H1 (cell line): Measurements from ENCODE around the gene SERPINE2. TPM values are rescaled to one million over a fixed set of nuclear protein-coding genes. Genes with fewer than 3 reads are reported as not detected.

Experiments
- ASH2L ChIP-seq: fragments of 200-600, 300-600 bp; sonication (generic); IDR thresholded peaks from one replicate; pipeline ENCODE4 v1.7.1; 2017; ENCODE audit warnings: low read length
- CHD2 ChIP-seq: IDR thresholded peaks from 2 replicates; pipeline ENCODE4 v1.6.1; 2012; ENCODE audit warnings: low read length, improper control_type of control experiment
- JUND ChIP-seq: IDR thresholded peaks from 2 replicates; pipeline ENCODE4 v1.6.1; 2011; ENCODE audit warnings: mild to moderate bottlenecking, improper control_type of control experiment, low read length
- SP1 ChIP-seq: IDR thresholded peaks from 2 replicates; pipeline ENCODE4 v1.6.1; 2011; ENCODE audit warnings: low read depth, low read length
- SP4 ChIP-seq: IDR thresholded peaks from 2 replicates; pipeline ENCODE4 v1.6.1; 2012; ENCODE audit warnings: low read length, inconsistent platforms
- TEAD4 ChIP-seq: IDR thresholded peaks from 2 replicates; pipeline ENCODE4 v1.6.1; 2012; ENCODE audit warnings: low read depth, low read length, inconsistent platforms, mixed read lengths
- polyA plus RNA-seq, 7 experiments: library from polyadenylated mRNA; depleted of rRNA in 3 of 7; stranded (reverse) in 5 of 7; unstranded in 2 of 7; fragments of >200 nt in 5 of 7; fragments of 200-250 nt in 2 of 7; gene quantifications; 1 replicate in 5 of 7; 2 replicates in 1 of 7; 4 replicates in 1 of 7; pipeline versions ENCODE4 v1.2.1 to v1.2.3, GENCODE V29; 2011 to 2013; ENCODE audit warnings: missing spikeins in 2 of 7, mixed read lengths in 2 of 7
- total RNA-seq: library from RNA; stranded (reverse); fragmentation: NEBNext Ultra II Directional; extraction: Animal tissue kit (Norgen Biotek cat#: 25700); gene quantifications from 2 replicates; pipeline ENCODE4 v1.2.1, GENCODE V29; 2021
- TF ChIP-seq, protein P1 (sequence below): fragments of 300-600 bp; sonication (generic); IDR thresholded peaks from 2 replicates; pipeline ENCODE4 v1.7.1; 2012; ENCODE audit warnings: low read length, moderate library complexity, mild to moderate bottlenecking, inconsistent platforms; ENCODE audit not compliant: insufficient replicate concordance

SERPINE2 gene
- total and polyA plus RNA-seq, 2 of the 8 experiments (the other 6 are each of a cell fraction or from before 2014, with no cell fraction given), result 26.2 to 76.0 TPM

DNA sequence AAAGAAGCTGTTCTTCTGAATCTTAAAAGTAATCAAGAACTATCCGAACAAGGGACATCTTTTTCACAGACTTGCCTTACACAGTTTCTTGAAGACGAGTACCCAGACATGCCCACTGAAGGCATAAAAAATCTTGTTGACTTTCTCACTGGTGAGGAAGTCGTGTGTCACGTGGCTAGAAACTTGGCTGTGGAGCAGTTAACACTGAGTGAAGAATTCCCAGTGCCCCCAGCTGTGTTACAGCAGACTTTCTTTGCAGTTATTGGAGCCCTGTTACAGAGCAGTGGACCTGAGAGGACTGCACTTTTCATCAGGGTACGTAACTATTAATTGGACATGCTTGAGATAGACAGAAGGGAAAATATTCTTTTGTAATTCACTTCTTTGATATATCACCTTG lies 79.4 kb downstream of the SERPINE2 start (continued):
- no peak for TF ChIP-seq SP4
- TF ChIP-seq JUND, result no peak
- TF ChIP-seq ASH2L, result no peak
- TF ChIP-seq, protein P1, sequence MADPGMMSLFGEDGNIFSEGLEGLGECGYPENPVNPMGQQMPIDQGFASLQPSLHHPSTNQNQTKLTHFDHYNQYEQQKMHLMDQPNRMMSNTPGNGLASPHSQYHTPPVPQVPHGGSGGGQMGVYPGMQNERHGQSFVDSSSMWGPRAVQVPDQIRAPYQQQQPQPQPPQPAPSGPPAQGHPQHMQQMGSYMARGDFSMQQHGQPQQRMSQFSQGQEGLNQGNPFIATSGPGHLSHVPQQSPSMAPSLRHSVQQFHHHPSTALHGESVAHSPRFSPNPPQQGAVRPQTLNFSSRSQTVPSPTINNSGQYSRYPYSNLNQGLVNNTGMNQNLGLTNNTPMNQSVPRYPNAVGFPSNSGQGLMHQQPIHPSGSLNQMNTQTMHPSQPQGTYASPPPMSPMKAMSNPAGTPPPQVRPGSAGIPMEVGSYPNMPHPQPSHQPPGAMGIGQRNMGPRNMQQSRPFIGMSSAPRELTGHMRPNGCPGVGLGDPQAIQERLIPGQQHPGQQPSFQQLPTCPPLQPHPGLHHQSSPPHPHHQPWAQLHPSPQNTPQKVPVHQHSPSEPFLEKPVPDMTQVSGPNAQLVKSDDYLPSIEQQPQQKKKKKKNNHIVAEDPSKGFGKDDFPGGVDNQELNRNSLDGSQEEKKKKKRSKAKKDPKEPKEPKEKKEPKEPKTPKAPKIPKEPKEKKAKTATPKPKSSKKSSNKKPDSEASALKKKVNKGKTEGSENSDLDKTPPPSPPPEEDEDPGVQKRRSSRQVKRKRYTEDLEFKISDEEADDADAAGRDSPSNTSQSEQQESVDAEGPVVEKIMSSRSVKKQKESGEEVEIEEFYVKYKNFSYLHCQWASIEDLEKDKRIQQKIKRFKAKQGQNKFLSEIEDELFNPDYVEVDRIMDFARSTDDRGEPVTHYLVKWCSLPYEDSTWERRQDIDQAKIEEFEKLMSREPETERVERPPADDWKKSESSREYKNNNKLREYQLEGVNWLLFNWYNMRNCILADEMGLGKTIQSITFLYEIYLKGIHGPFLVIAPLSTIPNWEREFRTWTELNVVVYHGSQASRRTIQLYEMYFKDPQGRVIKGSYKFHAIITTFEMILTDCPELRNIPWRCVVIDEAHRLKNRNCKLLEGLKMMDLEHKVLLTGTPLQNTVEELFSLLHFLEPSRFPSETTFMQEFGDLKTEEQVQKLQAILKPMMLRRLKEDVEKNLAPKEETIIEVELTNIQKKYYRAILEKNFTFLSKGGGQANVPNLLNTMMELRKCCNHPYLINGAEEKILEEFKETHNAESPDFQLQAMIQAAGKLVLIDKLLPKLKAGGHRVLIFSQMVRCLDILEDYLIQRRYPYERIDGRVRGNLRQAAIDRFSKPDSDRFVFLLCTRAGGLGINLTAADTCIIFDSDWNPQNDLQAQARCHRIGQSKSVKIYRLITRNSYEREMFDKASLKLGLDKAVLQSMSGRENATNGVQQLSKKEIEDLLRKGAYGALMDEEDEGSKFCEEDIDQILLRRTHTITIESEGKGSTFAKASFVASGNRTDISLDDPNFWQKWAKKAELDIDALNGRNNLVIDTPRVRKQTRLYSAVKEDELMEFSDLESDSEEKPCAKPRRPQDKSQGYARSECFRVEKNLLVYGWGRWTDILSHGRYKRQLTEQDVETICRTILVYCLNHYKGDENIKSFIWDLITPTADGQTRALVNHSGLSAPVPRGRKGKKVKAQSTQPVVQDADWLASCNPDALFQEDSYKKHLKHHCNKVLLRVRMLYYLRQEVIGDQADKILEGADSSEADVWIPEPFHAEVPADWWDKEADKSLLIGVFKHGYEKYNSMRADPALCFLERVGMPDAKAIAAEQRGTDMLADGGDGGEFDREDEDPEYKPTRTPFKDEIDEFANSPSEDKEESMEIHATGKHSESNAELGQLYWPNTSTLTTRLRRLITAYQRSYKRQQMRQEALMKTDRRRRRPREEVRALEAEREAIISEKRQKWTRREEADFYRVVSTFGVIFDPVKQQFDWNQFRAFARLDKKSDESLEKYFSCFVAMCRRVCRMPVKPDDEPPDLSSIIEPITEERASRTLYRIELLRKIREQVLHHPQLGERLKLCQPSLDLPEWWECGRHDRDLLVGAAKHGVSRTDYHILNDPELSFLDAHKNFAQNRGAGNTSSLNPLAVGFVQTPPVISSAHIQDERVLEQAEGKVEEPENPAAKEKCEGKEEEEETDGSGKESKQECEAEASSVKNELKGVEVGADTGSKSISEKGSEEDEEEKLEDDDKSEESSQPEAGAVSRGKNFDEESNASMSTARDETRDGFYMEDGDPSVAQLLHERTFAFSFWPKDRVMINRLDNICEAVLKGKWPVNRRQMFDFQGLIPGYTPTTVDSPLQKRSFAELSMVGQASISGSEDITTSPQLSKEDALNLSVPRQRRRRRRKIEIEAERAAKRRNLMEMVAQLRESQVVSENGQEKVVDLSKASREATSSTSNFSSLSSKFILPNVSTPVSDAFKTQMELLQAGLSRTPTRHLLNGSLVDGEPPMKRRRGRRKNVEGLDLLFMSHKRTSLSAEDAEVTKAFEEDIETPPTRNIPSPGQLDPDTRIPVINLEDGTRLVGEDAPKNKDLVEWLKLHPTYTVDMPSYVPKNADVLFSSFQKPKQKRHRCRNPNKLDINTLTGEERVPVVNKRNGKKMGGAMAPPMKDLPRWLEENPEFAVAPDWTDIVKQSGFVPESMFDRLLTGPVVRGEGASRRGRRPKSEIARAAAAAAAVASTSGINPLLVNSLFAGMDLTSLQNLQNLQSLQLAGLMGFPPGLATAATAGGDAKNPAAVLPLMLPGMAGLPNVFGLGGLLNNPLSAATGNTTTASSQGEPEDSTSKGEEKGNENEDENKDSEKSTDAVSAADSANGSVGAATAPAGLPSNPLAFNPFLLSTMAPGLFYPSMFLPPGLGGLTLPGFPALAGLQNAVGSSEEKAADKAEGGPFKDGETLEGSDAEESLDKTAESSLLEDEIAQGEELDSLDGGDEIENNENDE, result no peak
- TF ChIP-seq CHD2, result no peak
- TF ChIP-seq SP1, result no peak
- no peak for TF ChIP-seq TEAD4
- TF ChIP-seq, all 59 proteins: peak for 0
